Measurements from ENCODE around the gene SPDYE2.
"Not testable (repeated sequence)": the region's sequence is repeated elsewhere in the genome, so short reads cannot be mapped to it uniquely, and the experiment has no call there.

The SPDYE2 gene

DNA sequence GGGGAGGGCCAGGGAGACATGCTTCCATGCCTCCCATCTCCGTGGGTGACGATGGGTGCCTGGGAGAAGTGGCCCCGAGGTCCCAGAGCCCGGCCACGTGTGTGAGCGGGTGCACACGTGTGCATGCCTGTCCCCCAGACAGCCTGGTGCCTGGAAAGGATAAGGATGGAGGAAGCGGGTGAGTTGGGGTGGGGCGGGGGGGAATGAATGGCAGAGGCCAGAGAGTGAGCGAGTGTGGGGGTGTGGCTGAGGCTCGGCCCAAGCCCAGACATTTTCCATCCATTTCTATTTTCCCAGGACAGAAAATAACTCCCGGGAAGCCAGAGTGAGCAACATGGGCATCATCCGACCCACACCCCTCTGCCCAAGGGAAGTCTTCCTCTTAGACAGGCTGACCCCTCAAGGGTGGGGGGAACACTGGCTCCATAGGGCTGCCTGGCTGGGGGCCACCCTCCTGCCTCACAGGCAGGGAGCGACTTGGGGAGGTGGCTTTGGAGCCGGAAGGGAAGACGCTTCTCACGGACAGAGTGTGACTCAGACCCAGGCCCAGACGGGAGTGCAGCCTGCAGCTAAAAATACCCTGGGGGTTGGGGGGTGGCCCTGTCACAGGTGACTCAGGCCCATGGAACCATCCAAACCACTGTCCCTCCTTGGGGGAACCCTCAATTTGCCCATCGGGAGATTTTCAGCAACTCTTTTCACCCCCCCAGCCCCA is 53.6 kb downstream of the SPDYE2 start:
- not testable (repeated sequence) for DNase-seq

DNA sequence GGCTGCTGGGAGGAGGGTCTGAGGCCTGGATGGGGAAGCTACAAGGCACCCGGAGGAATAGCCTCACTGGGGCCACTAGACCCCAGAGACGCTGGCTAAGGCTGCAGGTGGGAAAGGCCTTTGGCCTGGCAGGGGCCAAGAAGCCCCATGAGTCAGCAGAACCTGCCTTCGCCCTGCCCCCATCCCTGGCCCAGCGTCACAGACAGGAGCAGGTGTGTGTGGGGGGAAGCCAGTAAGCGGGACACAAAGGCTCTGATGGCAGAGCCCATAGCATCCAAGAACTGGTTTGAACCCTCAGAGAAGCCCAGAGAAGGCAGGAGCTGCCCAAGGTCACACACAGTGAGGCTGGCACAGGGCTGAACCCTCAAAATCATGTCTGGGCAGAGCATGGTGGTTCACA is 55.8 kb downstream of the SPDYE2 start:
- DNase-seq: not testable (repeated sequence)

DNA sequence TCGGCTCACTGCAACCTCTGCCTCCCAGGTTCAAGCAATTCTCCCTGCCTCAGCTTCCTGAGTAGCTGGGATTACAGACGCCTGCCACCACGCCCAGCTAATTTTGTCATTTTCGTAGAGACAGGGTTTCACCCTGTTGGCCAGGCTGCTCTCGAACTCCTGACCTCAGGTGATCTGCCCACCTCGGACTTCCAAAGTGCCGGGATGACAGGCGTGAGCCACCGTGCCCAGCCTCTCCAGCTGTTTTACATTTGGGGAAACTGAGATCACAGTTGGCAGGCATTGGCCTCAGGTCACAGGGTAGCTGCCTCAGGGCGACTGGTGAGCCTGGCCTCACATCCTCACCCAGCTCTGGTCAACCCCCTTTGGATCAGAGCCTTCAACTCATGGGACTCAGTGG is 58.7 kb downstream of the SPDYE2 start:
- DNase-seq: not testable (repeated sequence)

DNA sequence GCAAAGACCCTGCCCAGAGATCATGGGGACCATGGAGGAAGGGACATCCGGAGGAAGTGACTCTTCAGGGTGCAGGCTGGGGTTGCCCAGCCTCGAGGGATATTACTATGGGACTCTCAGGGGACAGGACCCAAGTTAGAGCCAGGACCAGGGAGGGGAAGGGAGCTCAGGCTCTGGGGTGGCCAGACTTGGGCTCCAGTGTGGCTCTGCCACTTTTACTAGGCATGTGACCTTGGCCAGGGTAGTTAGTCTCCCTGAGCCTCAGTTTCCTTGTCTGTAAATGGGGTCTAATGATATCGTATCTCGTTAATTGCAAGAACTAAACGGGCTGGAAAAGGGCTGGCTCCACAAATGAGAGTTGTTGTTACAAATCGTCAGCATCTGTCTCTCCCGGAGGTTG is 59.4 kb downstream of the SPDYE2 start:
- DNase-seq: not testable (repeated sequence)

DNA sequence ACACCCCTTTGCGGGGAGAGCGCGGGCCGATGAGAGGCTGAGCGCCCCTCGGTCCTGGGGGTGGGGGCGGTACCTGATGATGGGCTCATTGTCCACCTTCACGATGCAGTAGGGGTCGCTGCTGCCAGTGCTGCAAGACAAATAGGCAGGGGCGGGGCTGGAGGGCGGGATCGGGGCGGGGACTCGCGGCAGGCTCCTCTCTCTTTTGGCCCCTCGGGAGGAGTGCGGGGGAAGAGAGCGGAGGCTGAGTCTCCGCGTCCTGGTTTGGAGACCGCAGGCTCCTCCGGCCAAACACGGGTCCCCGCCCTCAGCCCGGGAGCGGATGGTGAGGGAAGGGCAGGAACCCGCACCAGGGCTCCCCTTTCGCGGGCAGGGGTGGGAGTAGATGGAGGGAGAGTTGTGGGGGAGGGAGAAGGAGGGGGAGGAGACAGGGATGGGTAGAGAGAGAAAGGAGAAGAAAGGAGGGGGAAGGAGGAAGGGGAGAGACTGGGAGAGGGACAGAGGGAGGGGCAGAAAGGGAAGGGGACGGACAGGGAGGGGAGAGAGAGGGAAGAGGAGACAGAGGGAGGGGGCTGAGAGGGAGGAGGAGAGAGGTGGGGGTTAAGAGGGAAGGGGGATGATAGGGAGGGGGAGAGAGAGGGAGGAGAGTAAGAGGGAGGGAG is 60.1 kb downstream of the SPDYE2 start:
- DNase-seq: not testable (repeated sequence)

DNA sequence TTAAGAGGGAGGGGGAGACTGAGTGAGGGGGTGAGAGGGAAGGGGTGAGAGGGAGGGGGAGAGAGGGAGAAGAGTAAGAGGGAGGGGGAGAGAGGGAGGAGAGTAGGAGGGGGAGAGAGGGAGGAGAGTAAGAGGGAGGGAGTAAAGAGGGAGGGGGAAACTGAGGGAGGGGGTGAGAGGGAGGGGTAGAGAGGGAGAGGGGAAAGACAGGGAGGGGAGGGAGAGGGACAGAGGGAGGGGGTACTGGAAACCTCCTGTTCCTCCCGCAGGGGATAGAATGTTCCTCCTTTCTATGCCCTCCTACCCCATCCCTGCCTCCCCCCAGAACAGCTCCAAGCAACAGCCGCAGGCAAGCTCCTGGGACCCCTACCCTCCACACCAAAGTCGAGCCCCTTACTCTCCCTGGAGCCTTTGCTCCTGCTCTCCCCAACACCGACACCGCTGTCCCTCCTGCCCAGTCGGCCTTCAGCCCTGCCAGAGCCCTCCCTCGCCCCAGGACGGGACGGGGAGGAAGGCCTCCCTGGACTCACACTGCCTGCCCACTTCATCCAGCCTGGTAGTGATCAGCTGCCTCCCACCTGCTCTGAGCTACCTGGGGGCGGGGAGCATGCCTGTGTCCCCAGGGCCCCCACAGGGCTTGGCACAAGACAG is 60.8 kb downstream of the SPDYE2 start:
- DNase-seq: not testable (repeated sequence)

Measured in CD4-positive, alpha-beta T cell treated with Interleukin-12 subunit alpha and Interleukin-12 subunit beta, for 1 hour (primary cell).